HG03066 (cell line): ENCODE data around the gene DCAF12L1.

Experiments used
- ATAC-seq: cut with Tn5 transposase; IDR thresholded peaks from one replicate; pipeline ENCODE4 v1.9.1; 2021; ENCODE audit warnings: low read depth; ENCODE audit not compliant: unreplicated experiment

Gene DCAF12L1

GRCh38 chrX:126552313-126553022 lies at the start of gene DCAF12L1:
DCAF12L1 (minus strand) TSS chrX:126552814; CDS start chrX:126552608, 206 bp downstream.
- no peak for ATAC-seq

- no peak for ATAC-seq
Measured at GRCh38 chrX:126580877-126581276, 28.3 kb upstream of the DCAF12L1 start.

- no peak for ATAC-seq
Measured at GRCh38 chrX:126575911-126576310, 23.3 kb upstream of the DCAF12L1 start.

- no peak for ATAC-seq
Measured at GRCh38 chrX:126557151-126557550, 4.5 kb upstream of the DCAF12L1 start.

- no peak for ATAC-seq
Measured at GRCh38 chrX:126551725-126552312, 795 bp downstream of the DCAF12L1 start.

GRCh38 chrX:126551306-126551705 lies 1.3 kb downstream of the DCAF12L1 start:
- no peak for ATAC-seq

GRCh38 chrX:126550816-126551215 lies 1.8 kb downstream of the DCAF12L1 start:
- ATAC-seq, result no peak

GRCh38 chrX:126509923-126510322 lies 42.7 kb downstream of the DCAF12L1 start:
- no peak for ATAC-seq
